Measurements from ENCODE around the gene PLCD3. TPM values are rescaled to one million over a fixed set of nuclear protein-coding genes. Genes with fewer than 3 reads are reported as not detected.
"Not testable (repeated sequence)": the region's sequence is repeated elsewhere in the genome, so short reads cannot be mapped to it uniquely, and the experiment has no call there.

The PLCD3 gene
- total RNA-seq, 6 experiments from 2014 or later: 77.2 to 112 (median 83.8) TPM

- DNase-seq: no peak
- H3K36me3 Mint-ChIP-seq (ENCODE audit: low read depth): peaks cover 4% of the 10 kb centered on the region; the same call in 1 of the 2 replicates
- H3K27me3 Mint-ChIP-seq (ENCODE audit: insufficient read depth): no peaks in the 10 kb centered on the region
- TF ChIP-seq CTCF (IDR thresholded peaks at IDR 0.05): no peak
- no peak overlapping the region for H3K4me3 Mint-ChIP-seq
- peak overlapping the region; percentile 76; the same call in 1 of the 2 replicates for H3K27ac Mint-ChIP-seq
- H3K4me1 Mint-ChIP-seq (ENCODE audit: low read depth): peaks cover 74% of the 10 kb centered on the region
- H3K9me3 Mint-ChIP-seq: no peaks in the 10 kb centered on the region
Observed at GRCh38 chr17:45127207-45127547, 5.1 kb downstream of the PLCD3 start.

DNA sequence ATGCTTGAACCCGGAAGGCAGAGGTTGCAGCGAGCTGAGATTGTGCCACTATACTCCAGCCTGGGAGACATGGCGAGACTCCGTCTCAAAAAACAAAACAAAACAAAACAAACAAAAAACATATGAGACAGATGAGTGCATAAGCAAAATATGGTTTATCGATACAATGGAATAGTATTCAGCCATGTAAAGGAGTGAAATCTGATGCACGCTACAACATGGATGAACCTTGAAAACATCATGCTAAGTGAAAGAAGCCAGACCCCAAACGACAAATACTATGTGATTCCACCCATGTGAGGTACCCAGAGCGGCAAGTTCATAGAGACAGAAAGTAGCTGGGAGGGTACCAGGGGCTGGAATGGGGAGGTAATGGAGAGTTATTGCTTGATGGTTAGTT is 6.8 kb downstream of the PLCD3 start:
- Mint-ChIP-seq H3K9me3 (no peaks in the 10 kb centered on the region), H3K27me3 (ENCODE audit: insufficient read depth) (no peaks in the 10 kb centered on the region), H3K27ac (no peak overlapping the region), H3K4me3 (no peak overlapping the region), H3K36me3 (ENCODE audit: low read depth) (peaks cover 4% of the 10 kb centered on the region; the same call in 1 of the 2 replicates), H3K4me1 (ENCODE audit: low read depth) (peaks cover 63% of the 10 kb centered on the region)
- DNase-seq: no peak
- no peak for TF ChIP-seq CTCF (IDR thresholded peaks at IDR 0.05)

DNA sequence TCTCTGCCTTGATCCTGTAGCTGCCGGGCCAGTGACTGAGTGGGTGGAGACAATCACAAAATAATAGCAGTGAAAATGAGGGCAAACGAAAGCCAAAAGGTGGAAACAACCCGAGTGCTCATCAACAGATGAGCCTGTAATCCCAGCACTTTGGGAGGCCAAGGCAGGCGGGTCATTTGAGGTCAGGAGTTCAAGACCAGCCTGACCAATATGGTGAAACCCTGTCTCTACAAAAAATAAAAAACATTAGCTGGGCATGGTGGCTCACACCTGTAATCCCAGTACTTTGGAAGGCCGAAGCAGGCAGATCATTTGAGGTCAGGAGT is 7.6 kb downstream of the PLCD3 start:
- not testable (repeated sequence) for H3K36me3 Mint-ChIP-seq (ENCODE audit: low read depth); H3K27me3 Mint-ChIP-seq (ENCODE audit: insufficient read depth); DNase-seq; H3K9me3 Mint-ChIP-seq
- Mint-ChIP-seq H3K4me3 (peak overlapping the region; percentile 40), H3K4me1 (ENCODE audit: low read depth) (peaks cover 62% of the 10 kb centered on the region), H3K27ac (peak overlapping the region; percentile 88)

DNA sequence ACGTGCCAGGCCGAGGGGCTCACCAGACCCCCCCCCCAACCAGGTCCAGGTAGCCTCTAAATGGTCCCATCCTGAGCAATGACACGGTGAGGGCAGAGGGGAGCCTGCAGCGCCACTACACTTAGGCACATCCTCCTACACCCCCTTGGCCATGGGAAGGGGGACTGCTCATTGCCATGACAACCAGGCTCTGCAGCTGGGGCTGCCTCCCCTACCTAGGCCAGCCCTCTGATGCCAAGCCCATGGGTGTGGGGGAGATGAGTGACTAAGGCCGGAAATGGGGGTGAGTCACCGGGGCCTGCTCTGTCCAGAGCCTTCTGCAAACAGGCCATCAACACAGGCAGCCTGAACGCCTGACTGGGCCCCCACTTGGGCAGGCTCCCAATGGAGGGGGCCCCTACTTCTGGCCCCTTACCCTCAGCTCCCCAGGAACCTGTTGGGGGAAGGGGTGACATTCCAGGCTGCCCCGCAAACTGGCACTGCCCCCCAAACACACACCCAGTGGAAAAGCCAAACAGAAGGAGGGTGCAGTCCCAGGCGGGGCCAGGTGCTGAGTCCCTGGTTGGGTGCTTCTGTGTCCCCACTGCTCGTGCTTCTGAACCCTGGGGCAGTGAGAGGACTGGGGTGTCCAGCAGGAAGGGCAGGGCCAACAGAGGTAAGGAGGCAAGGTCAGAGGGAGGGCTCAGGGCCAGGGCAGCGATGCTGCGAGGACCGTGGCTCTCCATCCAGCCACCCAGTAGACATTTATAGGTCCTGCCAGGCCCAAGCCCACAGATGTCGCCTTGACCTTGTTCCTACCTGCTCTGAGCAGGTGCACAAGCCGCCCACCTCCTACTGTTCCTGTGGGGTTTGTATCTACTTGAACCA is 8.2 kb downstream of the PLCD3 start:
- DNase-seq: peak; percentile 81
- no peak for TF ChIP-seq CTCF (IDR thresholded peaks at IDR 0.05)
- Mint-ChIP-seq H3K9me3 (no peaks in the 10 kb centered on the region), H3K27ac (peak overlapping the region; percentile 88), H3K36me3 (ENCODE audit: low read depth) (peaks cover 4% of the 10 kb centered on the region; the same call in 1 of the 2 replicates), H3K27me3 (ENCODE audit: insufficient read depth) (no peaks in the 10 kb centered on the region; the same call in 1 of the 2 replicates), H3K4me1 (ENCODE audit: low read depth) (peaks cover 56% of the 10 kb centered on the region), H3K4me3 (peak overlapping the region; percentile 40)

DNA sequence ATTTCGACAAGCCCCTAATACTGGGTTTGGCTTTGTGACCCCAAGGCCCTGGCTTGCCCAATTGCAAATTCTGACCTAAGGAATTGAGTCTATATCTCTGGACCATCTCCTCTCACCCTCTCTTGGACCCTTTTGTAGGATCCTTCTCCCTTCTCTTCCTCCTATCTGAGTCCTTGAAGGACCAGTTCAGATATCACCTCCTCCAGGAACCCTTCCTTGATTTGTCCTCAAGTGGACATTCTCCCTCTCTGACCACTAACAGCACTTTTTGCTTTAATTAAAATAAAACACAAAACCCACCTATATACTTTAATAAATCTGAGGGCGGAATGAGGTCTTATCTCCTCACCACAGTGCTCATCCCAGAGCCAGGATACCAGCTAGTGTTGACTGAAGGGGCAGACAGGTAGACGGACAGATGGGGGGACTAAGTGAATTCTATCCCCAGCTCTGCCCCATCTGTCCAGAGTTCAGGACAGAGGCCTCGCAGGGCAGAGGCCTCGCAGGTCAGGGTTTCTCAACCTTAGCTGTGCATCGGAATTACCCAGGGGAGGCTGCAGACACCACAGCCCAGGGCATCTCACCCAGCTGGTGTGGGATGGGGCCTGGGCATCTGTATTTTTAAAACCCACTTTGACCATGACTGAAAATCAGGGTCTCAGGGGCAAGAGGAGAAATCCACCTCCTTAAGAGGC is 9.1 kb downstream of the PLCD3 start:
- Mint-ChIP-seq H3K27ac (peak overlapping the region; percentile 71), H3K4me3 (no peak overlapping the region), H3K4me1 (ENCODE audit: low read depth) (peaks cover 47% of the 10 kb centered on the region)

More for the DNA sequence above, 9.1 kb downstream of the PLCD3 start:
- no peak for TF ChIP-seq CTCF (IDR thresholded peaks at IDR 0.05)
- DNase-seq: no peak
- no peaks in the 10 kb centered on the region; the same call in 1 of the 2 replicates for H3K27me3 Mint-ChIP-seq (ENCODE audit: insufficient read depth)
- H3K36me3 Mint-ChIP-seq (ENCODE audit: low read depth): peaks cover 4% of the 10 kb centered on the region; the same call in 1 of the 2 replicates
- no peaks in the 10 kb centered on the region for H3K9me3 Mint-ChIP-seq

All from HFFc6 (cell line).